ENCODE measurements around the gene DCLRE1B.
A peak's percentile ranks its signal among the peaks of the same experiment; 100 is the strongest.

Gene DCLRE1B

GRCh38 chr1:113904674-113905434 is at the start of gene DCLRE1B, which contains the start of gene AP4B1:
Gene DCLRE1B, plus strand, starts transcription at chr1:113905326. Its CDS starts 261 bp downstream, at chr1:113905587.
Gene AP4B1, minus strand, starts transcription at chr1:113904799. Its CDS starts 82 bp downstream, at chr1:113904717.
- peak; percentile 88 to 100 (median 97) for DNase-seq

- no peak for DNase-seq
These were observed 49.3 kb upstream of the DCLRE1B start for GRCh38 chr1:113855630-113856400.

GRCh38 chr1:113856401-113856790 is 48.7 kb upstream of the DCLRE1B start:
- no peak for DNase-seq

- DNase-seq: no peak
These were observed 47.4 kb upstream of the DCLRE1B start for GRCh38 chr1:113857776-113858175.

- DNase-seq: no peak
These were observed 46.7 kb upstream of the DCLRE1B start for GRCh38 chr1:113858418-113858817.

GRCh38 chr1:113858982-113859381 is 46.1 kb upstream of the DCLRE1B start:
- DNase-seq: no peak

GRCh38 chr1:113859478-113860175 is 45.5 kb upstream of the DCLRE1B start:
- peak in 1 of 56 donors; percentile 3 for DNase-seq

GRCh38 chr1:113860891-113861290 is 44.2 kb upstream of the DCLRE1B start:
- no peak for DNase-seq

- DNase-seq: no peak
These were observed 43.5 kb upstream of the DCLRE1B start for GRCh38 chr1:113861641-113862040.

GRCh38 chr1:113868387-113869083 is 36.6 kb upstream of the DCLRE1B start:
- no peak for DNase-seq

GRCh38 chr1:113870778-113871177 is 34.3 kb upstream of the DCLRE1B start:
- no peak for DNase-seq

- DNase-seq: peak in 8 of 56 donors; percentile 1 to 16 (median 3)
These were observed 33.5 kb upstream of the DCLRE1B start, which contains the start of gene PTPN22 for GRCh38 chr1:113871597-113872113. Gene PTPN22, minus strand, starts transcription at chr1:113871712.

- no peak for DNase-seq
These were observed 32.7 kb upstream of the DCLRE1B start for GRCh38 chr1:113872219-113872935.

GRCh38 chr1:113874012-113874879 is 30.9 kb upstream of the DCLRE1B start:
- DNase-seq: no peak

- DNase-seq: peak in 3 of 56 donors; percentile 11 to 21 (median 19)
These were observed 29.4 kb upstream of the DCLRE1B start for GRCh38 chr1:113875714-113876113.

GRCh38 chr1:113876176-113876575 is 28.9 kb upstream of the DCLRE1B start:
- no peak for DNase-seq

GRCh38 chr1:113879739-113880038 is 25.4 kb upstream of the DCLRE1B start:
- no peak for DNase-seq

- no peak for DNase-seq
These were observed 23.5 kb upstream of the DCLRE1B start for GRCh38 chr1:113881661-113882060.
